OCI-LY7 (cell line): ENCODE data around the gene NFYC. TPM values are rescaled to one million over a fixed set of nuclear protein-coding genes. Genes with fewer than 3 reads are reported as not detected.

Experiments used
- BruUV-seq: library from RNA; stranded (reverse); fragments of 400-500 nt; replicated peaks from 2 replicates; lab custom pipeline; 2021; lab: Mats Ljungman, UMichigan
- CTCF ChIA-PET: fragments of 300-600 bp; sonication (Branson Sonifier 250); formaldehyde crosslinking; loops from one replicate; lab custom pipeline; 2022; ENCODE audit warnings: antibody characterized with exemption; ENCODE audit not compliant: unreplicated experiment; lab: Charles Lee
- POLR2A ChIA-PET: fragments of 300-600 bp; sonication (Branson Sonifier 250); formaldehyde crosslinking; loops from one replicate; lab custom pipeline; 2022; ENCODE audit warnings: antibody characterized with exemption; lab: Charles Lee
- DNase-seq: peaks from one replicate; pipeline ENCODE4 v3.0.0-alpha.2; 2015; ENCODE audit warnings: low spot score
- H2AFZ ChIP-seq: fragments of 200-600 bp; sonication (generic), shearing (Covaris generic); 2 replicates; pipeline ENCODE4 v1.6.1; 2014; ENCODE audit warnings: mild to moderate bottlenecking, antibody characterized with exemption, low read length, moderate library complexity
- H3K27ac ChIP-seq: fragments of 200-600 bp; sonication (generic); 2 replicates; pipeline ENCODE4 v1.5.1; 2014; ENCODE audit warnings: mixed run types, low read depth, mild to moderate bottlenecking, moderate library complexity, low read length, inconsistent platforms; ENCODE audit not compliant: poor library complexity, severe bottlenecking
- H3K36me3 ChIP-seq: fragments of 200-600 bp; sonication (generic); 2 replicates; pipeline ENCODE4 v1.6.1; 2014; ENCODE audit warnings: mild to moderate bottlenecking, antibody characterized with exemption, low read length, moderate library complexity, mixed read lengths; ENCODE audit not compliant: insufficient read depth
- H3K4me1 ChIP-seq: fragments of 200-600 bp; sonication (generic); 2 replicates; pipeline ENCODE4 v1.5.1; 2014; ENCODE audit warnings: mild to moderate bottlenecking, low read length; ENCODE audit not compliant: insufficient read depth, poor library complexity, severe bottlenecking
- H3K4me2 ChIP-seq: fragments of 200-600 bp; sonication (generic); 2 replicates; pipeline ENCODE4 v1.6.1; 2014; ENCODE audit warnings: mild to moderate bottlenecking, low read length
- H3K4me3 ChIP-seq: fragments of 200-600 bp; sonication (generic); 2 replicates; pipeline ENCODE4 v1.5.1; 2014; ENCODE audit warnings: mild to moderate bottlenecking, low read depth, low read length; ENCODE audit not compliant: poor library complexity, severe bottlenecking
- H3K79me2 ChIP-seq: fragments of 200-600 bp; sonication (generic); 2 replicates; pipeline ENCODE4 v1.6.1; 2016; ENCODE audit warnings: low read depth, mild to moderate bottlenecking, low read length, moderate library complexity, mixed read lengths; ENCODE audit not compliant: insufficient read depth
- H3K9me2 ChIP-seq: fragments of 200-600 bp; sonication (generic); 2 replicates; pipeline ENCODE4 v1.6.1; 2016; ENCODE audit warnings: mild to moderate bottlenecking, low read length, mixed read lengths; ENCODE audit not compliant: insufficient read depth
- H3K9me3 ChIP-seq: fragments of 200-600 bp; sonication (generic); 2 replicates; pipeline ENCODE4 v1.6.1; 2014; ENCODE audit warnings: mild to moderate bottlenecking, mixed run types, low read length, mixed read lengths
- H4K20me1 ChIP-seq: fragments of 200-600 bp; sonication (generic); 2 replicates; pipeline ENCODE4 v1.6.1; 2014; ENCODE audit warnings: mild to moderate bottlenecking, antibody characterized with exemption, low read length, moderate library complexity, mixed read lengths; ENCODE audit not compliant: insufficient read depth
- EZH2phosphoT487 ChIP-seq: fragments of 200-600 bp; sonication (generic); IDR thresholded peaks from 2 replicates; pipeline ENCODE4 v1.6.1; 2018; ENCODE audit warnings: low read depth, borderline replicate concordance, mild to moderate bottlenecking, mixed run types, antibody characterized with exemption, low read length, moderate library complexity, mixed read lengths
- intact Hi-C: fragments of 100-400 bp; cut with micrococcal nuclease; formaldehyde crosslinking; loops from one replicate; pipeline ENCODE4 v1.10.0; 2022; ENCODE audit not compliant: unreplicated experiment
- total RNA-seq, 2 experiments: library from RNA; depleted of rRNA in 1 of 2; stranded (reverse); fragments of >200 nt in 1 of 2; shearing (Covaris generic) in 1 of 2; gene quantifications; 2 replicates each; pipeline ENCODE4 v1.2.3, GENCODE V29; 2014 to 2022
- TF ChIP-seq, protein P1 (sequence below): fragments of 200-600 bp; sonication (generic); conservative IDR thresholded peaks from 2 replicates; pipeline ENCODE4 v1.5.1; 2014; ENCODE audit warnings: mild to moderate bottlenecking, antibody characterized with exemption, low read length, moderate library complexity, mixed read lengths

Gene NFYC
- total RNA-seq, 2 experiments from 2014 or later = 39.1 to 71.0 TPM

DNA sequence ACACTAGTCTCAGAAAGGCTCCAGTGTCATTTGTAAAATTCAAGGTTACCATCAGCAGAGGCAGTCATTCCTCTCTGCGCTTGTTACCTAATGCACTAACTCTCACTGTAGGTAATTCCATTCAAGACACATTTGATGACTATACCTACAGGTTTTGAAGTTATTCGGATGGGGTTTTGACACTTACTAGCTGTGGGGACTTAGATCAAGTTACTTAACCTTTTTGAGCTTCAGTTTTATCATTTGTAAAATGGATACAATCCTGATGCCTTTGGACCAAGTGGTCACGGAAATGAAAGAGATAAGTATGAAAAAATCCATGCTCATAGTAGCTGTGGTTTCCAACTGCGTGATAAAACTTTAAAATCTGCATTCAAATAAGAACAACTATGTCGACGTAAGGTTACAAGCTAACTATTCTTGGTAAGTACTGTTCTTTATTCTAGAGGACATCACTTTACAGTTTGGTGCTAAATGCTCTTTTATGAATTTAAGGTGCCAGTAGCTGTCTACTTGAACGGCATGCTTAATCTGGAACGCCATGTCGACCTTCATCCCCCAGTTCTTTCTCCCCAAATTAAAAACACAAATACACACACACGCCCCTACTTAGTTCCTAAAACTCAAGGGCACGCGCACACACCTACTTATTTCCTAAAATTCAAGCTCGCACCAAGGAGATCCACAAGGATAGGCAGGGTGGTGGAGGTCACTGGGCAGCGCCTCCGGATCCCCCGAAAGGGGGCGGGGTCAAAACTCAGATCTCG, 550 bp upstream of the NFYC start:
- Histone ChIP-seq H3K9me3 (no peaks in the 10 kb centered on the region), H3K9me2 (no peaks in the 10 kb centered on the region), H4K20me1 (peaks cover 14% of the 10 kb centered on the region; the same call in 1 of the 2 replicates), H3K79me2 (peaks cover 62% of the 10 kb centered on the region), H2AFZ (peak overlapping the region; percentile 10; the same call in 1 of the 2 replicates), H3K36me3 (peaks cover 39% of the 10 kb centered on the region), H3K4me2 (peak overlapping the region; percentile 96), H3K4me1 (peaks cover 45% of the 10 kb centered on the region), H3K4me3 (peak overlapping the region; percentile 94), H3K27ac (peak overlapping the region; percentile 87)
- intact Hi-C loops = loop anchor here (2.0 to 10.0 kb wide), 2 partner anchors 22 to 306 kb away; no protein-coding TSS in a partner anchor
- BruUV-seq = TSS peak; percentile 75
- ChIA-PET CTCF (interaction anchor here (0.7 to 2.3 kb wide), 3 partner anchors 13 to 239 kb away, joined by 3 to 8 read pairs (median 3); partner anchors contain the start of gene RIMS3), POLR2A (interaction anchor here (0.7 to 6.2 kb wide), 13 partner anchors 10 to 159 kb away, joined by 3 to 168 read pairs (median 5); partner anchors contain the start of genes RIMS3 and ZNF684)
- DNase-seq = no peak
- TF ChIP-seq EZH2phosphoT487 = no peak
- TF ChIP-seq, protein P1, sequence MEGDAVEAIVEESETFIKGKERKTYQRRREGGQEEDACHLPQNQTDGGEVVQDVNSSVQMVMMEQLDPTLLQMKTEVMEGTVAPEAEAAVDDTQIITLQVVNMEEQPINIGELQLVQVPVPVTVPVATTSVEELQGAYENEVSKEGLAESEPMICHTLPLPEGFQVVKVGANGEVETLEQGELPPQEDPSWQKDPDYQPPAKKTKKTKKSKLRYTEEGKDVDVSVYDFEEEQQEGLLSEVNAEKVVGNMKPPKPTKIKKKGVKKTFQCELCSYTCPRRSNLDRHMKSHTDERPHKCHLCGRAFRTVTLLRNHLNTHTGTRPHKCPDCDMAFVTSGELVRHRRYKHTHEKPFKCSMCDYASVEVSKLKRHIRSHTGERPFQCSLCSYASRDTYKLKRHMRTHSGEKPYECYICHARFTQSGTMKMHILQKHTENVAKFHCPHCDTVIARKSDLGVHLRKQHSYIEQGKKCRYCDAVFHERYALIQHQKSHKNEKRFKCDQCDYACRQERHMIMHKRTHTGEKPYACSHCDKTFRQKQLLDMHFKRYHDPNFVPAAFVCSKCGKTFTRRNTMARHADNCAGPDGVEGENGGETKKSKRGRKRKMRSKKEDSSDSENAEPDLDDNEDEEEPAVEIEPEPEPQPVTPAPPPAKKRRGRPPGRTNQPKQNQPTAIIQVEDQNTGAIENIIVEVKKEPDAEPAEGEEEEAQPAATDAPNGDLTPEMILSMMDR = no peak

DNA sequence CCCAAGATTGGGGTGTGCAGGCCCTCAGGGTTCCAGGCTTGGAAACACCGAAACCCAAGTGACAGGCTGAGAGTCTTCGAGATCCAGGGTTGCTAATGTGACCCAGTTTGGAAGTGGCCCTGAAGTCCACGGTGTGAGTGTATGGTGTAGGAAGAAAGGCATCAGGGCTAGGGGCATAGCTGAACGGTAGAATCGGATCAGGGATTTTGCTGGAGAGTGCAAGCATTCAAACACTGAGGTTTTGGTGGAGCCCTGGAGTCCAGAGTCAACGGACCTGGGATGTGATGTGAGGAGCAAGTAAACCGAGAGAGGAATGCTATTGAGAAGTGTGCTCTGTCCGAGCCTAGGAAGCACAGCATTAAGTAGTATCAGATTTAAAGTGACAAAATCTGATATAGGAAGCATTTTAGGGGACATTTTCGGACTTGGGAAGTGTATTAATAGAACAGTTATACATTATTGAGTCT, 958 bp downstream of the NFYC start:
- Histone ChIP-seq H3K4me2 (peak overlapping the region; percentile 96), H3K79me2 (peaks cover 77% of the 10 kb centered on the region), H3K36me3 (peaks cover 39% of the 10 kb centered on the region), H3K4me3 (peak overlapping the region; percentile 94), H4K20me1 (peaks cover 22% of the 10 kb centered on the region; the same call in 1 of the 2 replicates), H3K27ac (peak overlapping the region; percentile 87), H3K4me1 (peaks cover 59% of the 10 kb centered on the region), H3K9me3 (no peaks in the 10 kb centered on the region), H3K9me2 (no peaks in the 10 kb centered on the region), H2AFZ (peak overlapping the region; percentile 34; the same call in 1 of the 2 replicates)
- BruUV-seq = TSS peak; percentile 53
- intact Hi-C loops = loop anchor here (1.0 to 10.0 kb wide), 3 partner anchors 20 to 308 kb away; no protein-coding TSS in a partner anchor
- no peak for TF ChIP-seq EZH2phosphoT487
- TF ChIP-seq, protein P1 = no peak; the same call in 1 of the 2 replicates
- CTCF ChIA-PET = interaction anchor here (0.5 to 1.0 kb wide), 3 partner anchors 9 to 102 kb away, joined by 3 read pairs; no protein-coding TSS in a partner anchor
- no peak for DNase-seq
- POLR2A ChIA-PET = interaction anchor here (1.1 to 6.2 kb wide), 6 partner anchors 12 to 306 kb away, joined by 3 to 168 read pairs (median 10); partner anchors contain the start of gene RIMS3
